Left lung (tissue), 10 donors: ENCODE data around the gene PTPN18. TPM values are rescaled to one million over a fixed set of nuclear protein-coding genes. Genes with fewer than 3 reads are reported as not detected.
A peak's percentile ranks its signal among the peaks of the same experiment; 100 is the strongest.

Experiments used
- ATAC-seq: fragments of 200-7000 bp; cut with Tn5 transposase; one replicate; pipeline ENCODE4 v1.9.1; 2020; ENCODE audit warnings: moderate library complexity
- DNase-seq, 4 donors: peaks; one replicate each; pipeline ENCODE4 v3.0.0-alpha.2; 2013 to 2020
- H3K27ac ChIP-seq, 2 donors: fragments of 200-600 bp; sonication (generic) in 1 of 2; one replicate each; pipeline versions ENCODE4 v1.5.0 to v1.8.0; 2020 to 2021
- H3K27me3 ChIP-seq, 2 donors: fragments of 200-600 bp; sonication (generic) in 1 of 2; one replicate each; pipeline versions ENCODE4 v1.5.0 to v1.8.0; 2020 to 2021
- H3K36me3 ChIP-seq, 2 donors: fragments of 200-600 bp; sonication (generic) in 1 of 2; one replicate each; pipeline versions ENCODE4 v1.5.0 to v1.8.0; 2020 to 2021
- H3K4me1 ChIP-seq, 2 donors: fragments of 200-600 bp; one replicate each; pipeline ENCODE4 v1.8.0; 2021
- H3K4me3 ChIP-seq, 2 donors: fragments of 200-600 bp; sonication (generic) in 1 of 2; one replicate each; pipeline versions ENCODE4 v1.5.0 to v1.8.0; 2020 to 2021; ENCODE audit warnings: mild to moderate bottlenecking in 1 of 2
- H3K9me3 ChIP-seq, 2 donors: fragments of 200-600 bp; sonication (generic) in 1 of 2; one replicate each; pipeline versions ENCODE4 v1.5.0 to v1.8.0; 2020 to 2021
- intact Hi-C, 2 donors: fragments of 100-400 bp; cut with DNase I; formaldehyde crosslinking; loops; one replicate each; pipeline versions ENCODE4 v1.11.2 to v1.14.2; 2022
- polyA plus RNA-seq, 6 donors: library from polyadenylated mRNA; unstranded; fragments of 120-200 nt; gene quantifications; one replicate each; pipeline ENCODE4 v1.2.1, GENCODE V29; 2013; ENCODE audit not compliant: insufficient read length in 6 of 6
- total RNA-seq, 2 donors: library from RNA; stranded (reverse); fragmentation: NEBNext Ultra II Directional; extraction: Animal tissue kit (Norgen Biotek cat#: 25700); gene quantifications; one replicate each; pipeline ENCODE4 v1.2.1, GENCODE V29; 2021
- TF ChIP-seq, protein P1 (sequence below), 2 donors: fragments of 200-600 bp; sonication (generic) in 1 of 2; IDR thresholded peaks; one replicate each; pipeline versions ENCODE4 v1.5.0 to v1.8.0; 2021; ENCODE audit warnings: antibody characterized with exemption in 2 of 2
- donor health status: DM: no; HTN: yes; CAD: no.
- donor health status: DM: no; HTN: no; CAD: no.

The PTPN18 gene
- total and polyA plus RNA-seq, 8 donors: 35.1 to 74.7 (median 40.1) TPM

DNA sequence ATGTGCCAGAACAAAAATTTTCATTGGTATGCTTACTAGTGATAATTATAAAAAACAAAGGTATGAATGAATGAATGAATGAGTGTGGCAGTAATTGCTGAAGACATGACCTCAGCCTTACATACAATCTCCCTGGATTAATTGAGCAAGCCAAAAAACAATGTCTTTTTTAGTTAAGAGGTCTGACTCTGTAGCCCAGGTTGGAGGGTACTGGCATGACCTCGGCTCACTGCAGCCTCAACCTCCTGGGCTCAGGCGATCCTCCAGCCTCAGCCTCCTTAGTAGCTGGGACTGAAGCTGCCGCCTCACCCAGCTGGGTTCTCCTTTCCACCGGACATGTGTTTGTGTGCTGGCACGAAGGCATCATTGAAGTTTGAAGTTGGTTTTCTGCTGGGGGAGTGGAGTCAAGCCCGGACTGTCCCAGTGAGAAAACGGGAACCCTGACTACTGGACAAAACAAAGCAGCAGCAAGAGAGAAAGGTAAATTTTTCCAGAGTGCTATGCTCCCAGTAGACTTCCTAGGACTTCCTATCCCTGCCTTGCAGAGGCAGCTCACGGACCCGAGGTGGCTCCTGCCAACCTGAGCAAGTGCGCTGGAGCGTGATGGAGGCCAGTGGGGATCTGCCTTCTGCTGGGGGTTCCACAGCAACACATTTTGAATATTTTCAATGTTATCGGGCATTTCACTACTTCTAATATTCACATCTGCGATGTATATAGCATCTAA lies 19.5 kb upstream of the PTPN18 start:
- Histone ChIP-seq H3K4me3 (no peak overlapping the region), H3K4me1 (peaks cover 7 to 14% of the 10 kb centered on the region in 2 donors), H3K27ac (no peak overlapping the region), H3K27me3 (peaks cover 4 to 11% of the 10 kb centered on the region in 2 donors), H3K36me3 (peaks cover 0 to 16% of the 10 kb centered on the region in 2 donors), H3K9me3 (no peaks in the 10 kb centered on the region)
- TF ChIP-seq, protein P1, sequence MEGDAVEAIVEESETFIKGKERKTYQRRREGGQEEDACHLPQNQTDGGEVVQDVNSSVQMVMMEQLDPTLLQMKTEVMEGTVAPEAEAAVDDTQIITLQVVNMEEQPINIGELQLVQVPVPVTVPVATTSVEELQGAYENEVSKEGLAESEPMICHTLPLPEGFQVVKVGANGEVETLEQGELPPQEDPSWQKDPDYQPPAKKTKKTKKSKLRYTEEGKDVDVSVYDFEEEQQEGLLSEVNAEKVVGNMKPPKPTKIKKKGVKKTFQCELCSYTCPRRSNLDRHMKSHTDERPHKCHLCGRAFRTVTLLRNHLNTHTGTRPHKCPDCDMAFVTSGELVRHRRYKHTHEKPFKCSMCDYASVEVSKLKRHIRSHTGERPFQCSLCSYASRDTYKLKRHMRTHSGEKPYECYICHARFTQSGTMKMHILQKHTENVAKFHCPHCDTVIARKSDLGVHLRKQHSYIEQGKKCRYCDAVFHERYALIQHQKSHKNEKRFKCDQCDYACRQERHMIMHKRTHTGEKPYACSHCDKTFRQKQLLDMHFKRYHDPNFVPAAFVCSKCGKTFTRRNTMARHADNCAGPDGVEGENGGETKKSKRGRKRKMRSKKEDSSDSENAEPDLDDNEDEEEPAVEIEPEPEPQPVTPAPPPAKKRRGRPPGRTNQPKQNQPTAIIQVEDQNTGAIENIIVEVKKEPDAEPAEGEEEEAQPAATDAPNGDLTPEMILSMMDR (IDR thresholded peaks at IDR 0.05): no peak
- no peak for ATAC-seq
- no peak for DNase-seq
- intact Hi-C loops: no loop called here

DNA sequence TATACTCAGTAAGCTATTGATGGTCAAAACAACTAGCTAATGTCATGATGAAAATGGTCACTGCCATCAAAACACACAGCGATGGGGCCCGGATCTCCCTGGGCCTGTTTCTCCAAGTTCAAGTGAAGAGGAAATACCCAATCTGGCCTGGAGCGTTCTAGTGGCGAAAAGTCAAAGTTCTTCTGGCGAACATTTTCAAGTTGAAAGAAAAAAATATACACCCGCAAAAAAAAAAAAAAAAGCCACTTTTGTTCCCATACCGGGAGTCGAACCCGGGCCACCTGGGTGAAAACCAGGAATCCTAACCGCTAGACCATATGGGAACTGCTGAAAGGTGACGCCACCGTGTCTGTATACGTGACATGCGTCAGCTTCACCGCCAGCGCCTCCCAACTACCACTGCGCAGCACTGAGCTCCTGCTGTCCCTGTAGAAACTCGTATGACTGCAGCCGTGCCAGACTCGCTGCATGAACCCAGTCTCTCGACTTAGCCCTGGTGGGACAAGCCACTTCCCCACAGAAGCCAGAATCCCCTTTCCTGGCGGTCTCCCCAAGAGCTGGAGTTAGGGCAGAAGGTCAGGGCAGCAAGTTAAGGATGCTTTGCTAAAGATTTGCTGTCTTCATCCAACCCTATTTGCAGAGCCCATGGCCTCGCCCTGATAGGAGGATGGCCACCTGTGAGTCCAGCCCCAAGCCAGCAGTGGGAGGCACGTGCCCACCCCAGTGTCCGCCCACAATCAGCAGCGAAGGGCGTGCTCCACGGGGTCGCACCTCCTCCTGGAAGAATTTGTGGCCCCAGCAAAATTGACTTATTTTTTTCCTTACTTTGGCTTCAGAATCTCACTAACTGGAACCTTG lies 18.8 kb upstream of the PTPN18 start:
- Histone ChIP-seq H3K9me3 (no peaks in the 10 kb centered on the region), H3K27me3 (peaks cover 2 to 4% of the 10 kb centered on the region in 2 donors), H3K27ac (peak overlapping the region in 1 of 2 donors; percentile 13), H3K4me1 (peaks cover 9 to 17% of the 10 kb centered on the region in 2 donors), H3K36me3 (peaks cover 0 to 16% of the 10 kb centered on the region in 2 donors), H3K4me3 (peak overlapping the region in 1 of 2 donors; percentile 19)
- ATAC-seq (peak; percentile 65), DNase-seq (peak; percentile 79 to 92 (median 82))
- TF ChIP-seq, protein P1 (IDR thresholded peaks at IDR 0.05): no peak
- intact Hi-C loops: no loop called here

DNA sequence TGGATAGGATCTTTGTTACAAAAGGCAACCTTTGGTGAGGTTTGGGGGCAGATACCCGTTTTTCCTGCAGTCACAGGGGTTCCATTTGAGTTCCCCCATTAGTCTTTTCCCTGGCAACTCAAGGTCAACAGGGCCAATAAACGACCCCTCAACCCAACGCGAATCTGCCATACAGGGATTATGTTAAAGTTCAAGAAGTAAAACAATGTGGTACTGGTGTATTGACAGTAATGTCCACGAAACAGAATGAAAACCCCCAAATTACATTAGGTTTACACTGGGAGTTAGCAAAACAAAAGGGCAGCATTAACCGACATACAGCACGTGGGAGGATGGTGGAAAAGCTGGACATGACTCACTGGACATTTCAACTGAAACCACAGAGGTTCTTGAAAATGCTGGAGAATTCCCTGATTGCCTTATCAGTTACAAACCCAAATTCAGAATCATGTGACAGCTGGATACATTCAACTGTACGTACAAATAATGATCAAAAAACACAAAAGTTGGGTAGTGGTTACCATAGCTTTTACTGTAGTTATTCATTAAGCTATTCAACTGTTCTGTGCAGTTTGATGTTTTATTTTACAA lies 18.0 kb upstream of the PTPN18 start:
- Histone ChIP-seq H3K4me3 (no peak overlapping the region), H3K4me1 (peaks cover 7 to 10% of the 10 kb centered on the region in 2 donors), H3K27ac (peak overlapping the region in 1 of 2 donors; percentile 13), H3K36me3 (peaks cover 0 to 16% of the 10 kb centered on the region in 2 donors), H3K9me3 (no peaks in the 10 kb centered on the region), H3K27me3 (no peaks in the 10 kb centered on the region)
- DNase-seq (no peak), ATAC-seq (no peak)
- intact Hi-C loops: no loop called here
- TF ChIP-seq, protein P1 (IDR thresholded peaks at IDR 0.05): no peak

DNA sequence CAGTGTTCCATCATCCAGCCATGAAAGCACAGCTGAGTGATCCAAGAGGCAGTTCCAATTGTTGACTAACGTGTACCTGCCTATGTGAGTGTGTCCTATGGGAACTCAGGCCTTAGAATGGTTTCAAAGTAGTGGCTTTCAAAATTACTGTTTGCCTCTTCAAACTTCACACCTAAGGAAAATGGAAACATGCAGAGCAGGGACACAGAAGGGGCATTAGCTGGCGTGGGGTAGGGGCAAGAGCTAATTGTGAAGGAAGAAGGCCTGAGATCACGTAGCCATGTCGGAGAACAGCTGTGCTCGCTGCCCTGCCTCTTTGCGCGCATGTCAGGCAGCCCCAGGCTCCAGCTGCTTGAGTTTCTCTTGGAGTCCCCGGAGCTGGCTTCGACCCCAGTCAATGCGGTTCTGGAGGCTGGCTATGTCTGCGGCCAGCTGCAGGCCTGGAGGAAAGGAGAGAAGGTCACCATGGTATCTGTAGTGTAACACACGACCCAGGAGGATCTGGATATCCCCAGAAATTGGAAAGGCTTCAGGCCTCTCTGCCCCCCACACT lies 17.0 kb upstream of the PTPN18 start:
- no peak overlapping the region for H3K4me3 ChIP-seq
- no peak overlapping the region for H3K27ac ChIP-seq
- peaks cover 11 to 20% of the 10 kb centered on the region in 2 donors for H3K4me1 ChIP-seq
- TF ChIP-seq, protein P1 (IDR thresholded peaks at IDR 0.05): no peak
- peaks cover 0 to 16% of the 10 kb centered on the region in 2 donors for H3K36me3 ChIP-seq
- intact Hi-C loops: no loop called here
- no peaks in the 10 kb centered on the region for H3K27me3 ChIP-seq
- no peaks in the 10 kb centered on the region for H3K9me3 ChIP-seq
- ATAC-seq (no peak), DNase-seq (no peak)
